ENCODE measurements around the gene TNFRSF1B.

TNFRSF1B gene

DNA sequence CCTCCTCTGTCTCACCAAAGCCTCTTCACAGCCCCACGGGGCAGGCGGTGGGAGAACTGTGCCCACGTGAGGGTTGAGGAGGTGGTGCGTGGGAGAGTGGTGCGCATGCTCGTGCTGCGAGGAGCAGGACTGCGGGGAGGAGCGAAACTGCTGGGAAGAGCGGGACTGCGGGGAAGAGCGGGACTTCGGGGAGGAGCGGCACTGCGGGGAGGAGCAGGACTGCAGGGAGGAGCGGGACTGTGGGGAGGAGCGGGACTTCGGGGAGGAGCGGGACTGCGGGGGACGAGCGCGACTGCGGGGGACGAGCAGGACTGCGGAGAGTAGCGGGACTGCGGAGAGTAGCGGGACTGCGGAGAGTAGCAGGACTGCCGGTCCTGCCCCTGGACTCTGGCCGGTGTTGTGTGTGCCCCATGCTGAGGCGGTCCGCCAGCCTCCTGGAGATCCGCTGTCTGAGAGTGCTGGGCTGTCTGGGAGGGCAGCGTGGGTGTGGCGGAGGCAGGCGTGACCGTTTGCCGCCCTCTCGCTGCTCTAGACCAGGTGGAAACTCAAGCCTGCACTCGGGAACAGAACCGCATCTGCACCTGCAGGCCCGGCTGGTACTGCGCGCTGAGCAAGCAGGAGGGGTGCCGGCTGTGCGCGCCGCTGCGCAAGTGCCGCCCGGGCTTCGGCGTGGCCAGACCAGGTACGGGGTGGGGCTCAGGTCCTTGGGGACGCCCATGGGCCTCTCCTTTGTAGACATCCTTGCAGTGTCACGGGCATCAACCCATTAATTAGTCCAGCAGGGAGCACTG, 24.6 kb downstream of the TNFRSF1B start:
- H3K4me3 ChIP-seq (ENCODE audit: low read depth, low read length), result no peak overlapping the region
- TF ChIP-seq, protein P1, sequence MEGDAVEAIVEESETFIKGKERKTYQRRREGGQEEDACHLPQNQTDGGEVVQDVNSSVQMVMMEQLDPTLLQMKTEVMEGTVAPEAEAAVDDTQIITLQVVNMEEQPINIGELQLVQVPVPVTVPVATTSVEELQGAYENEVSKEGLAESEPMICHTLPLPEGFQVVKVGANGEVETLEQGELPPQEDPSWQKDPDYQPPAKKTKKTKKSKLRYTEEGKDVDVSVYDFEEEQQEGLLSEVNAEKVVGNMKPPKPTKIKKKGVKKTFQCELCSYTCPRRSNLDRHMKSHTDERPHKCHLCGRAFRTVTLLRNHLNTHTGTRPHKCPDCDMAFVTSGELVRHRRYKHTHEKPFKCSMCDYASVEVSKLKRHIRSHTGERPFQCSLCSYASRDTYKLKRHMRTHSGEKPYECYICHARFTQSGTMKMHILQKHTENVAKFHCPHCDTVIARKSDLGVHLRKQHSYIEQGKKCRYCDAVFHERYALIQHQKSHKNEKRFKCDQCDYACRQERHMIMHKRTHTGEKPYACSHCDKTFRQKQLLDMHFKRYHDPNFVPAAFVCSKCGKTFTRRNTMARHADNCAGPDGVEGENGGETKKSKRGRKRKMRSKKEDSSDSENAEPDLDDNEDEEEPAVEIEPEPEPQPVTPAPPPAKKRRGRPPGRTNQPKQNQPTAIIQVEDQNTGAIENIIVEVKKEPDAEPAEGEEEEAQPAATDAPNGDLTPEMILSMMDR (IDR thresholded peaks at IDR 0.05; ENCODE audit: control insufficient read depth, extremely low read depth, insufficient read depth), result no peak
- no peak for DNase-seq (ENCODE audit: low read depth)

DNA sequence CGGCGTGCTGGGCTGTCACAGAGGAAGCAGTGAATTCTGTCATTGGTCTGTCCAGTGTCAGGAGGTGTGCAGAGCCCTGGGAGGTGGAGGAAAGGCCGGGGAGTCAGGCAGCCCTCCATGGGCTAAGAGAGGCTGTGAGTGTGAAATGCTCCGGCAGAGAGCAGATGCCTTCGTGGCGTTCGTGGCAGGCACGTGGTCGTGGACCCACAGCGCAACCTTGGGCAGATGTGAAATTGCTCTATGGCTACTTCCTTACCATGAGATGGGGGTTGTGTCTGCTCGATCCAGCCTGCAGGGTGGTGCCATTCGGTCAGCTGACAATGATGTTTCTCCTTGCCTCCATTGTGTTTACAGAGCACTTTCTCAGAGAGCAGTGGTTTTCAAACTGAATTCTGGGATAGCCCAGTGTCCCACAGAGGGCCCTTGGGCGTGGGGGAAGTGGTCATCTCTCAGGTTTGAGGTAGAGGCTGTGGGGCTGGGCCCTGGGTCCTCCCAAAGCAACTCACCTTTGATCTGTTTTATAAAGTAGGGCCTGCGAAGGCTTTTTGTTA, 27.9 kb downstream of the TNFRSF1B start:
- TF ChIP-seq, protein P1 (IDR thresholded peaks at IDR 0.05; ENCODE audit: control insufficient read depth, extremely low read depth, insufficient read depth), result no peak
- H3K4me3 ChIP-seq (ENCODE audit: low read depth, low read length), result no peak overlapping the region
- DNase-seq (ENCODE audit: low read depth), result no peak

DNA sequence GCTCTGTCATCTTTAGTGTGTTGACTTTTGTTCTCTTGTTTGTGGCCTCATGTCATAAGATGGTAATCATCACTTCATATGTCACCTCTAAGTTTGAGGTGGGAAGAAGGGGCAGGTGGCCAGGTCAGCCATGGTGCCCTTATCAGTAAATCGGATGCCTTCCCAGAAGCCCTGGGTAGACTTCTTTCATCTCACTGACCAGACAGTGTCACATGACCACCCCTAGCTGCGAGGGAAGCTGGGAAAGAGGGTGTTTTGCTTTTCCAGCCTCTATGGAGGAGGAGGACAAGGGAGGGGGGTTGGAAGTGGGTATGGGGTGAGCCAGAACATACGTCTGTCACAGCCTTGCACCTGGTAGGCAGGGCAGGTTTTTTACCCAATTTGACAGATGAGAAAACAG, 28.6 kb downstream of the TNFRSF1B start:
- TF ChIP-seq, protein P1 (IDR thresholded peaks at IDR 0.05; ENCODE audit: control insufficient read depth, extremely low read depth, insufficient read depth), result no peak
- no peak overlapping the region for H3K4me3 ChIP-seq (ENCODE audit: low read depth, low read length)
- DNase-seq (ENCODE audit: low read depth), result no peak

DNA sequence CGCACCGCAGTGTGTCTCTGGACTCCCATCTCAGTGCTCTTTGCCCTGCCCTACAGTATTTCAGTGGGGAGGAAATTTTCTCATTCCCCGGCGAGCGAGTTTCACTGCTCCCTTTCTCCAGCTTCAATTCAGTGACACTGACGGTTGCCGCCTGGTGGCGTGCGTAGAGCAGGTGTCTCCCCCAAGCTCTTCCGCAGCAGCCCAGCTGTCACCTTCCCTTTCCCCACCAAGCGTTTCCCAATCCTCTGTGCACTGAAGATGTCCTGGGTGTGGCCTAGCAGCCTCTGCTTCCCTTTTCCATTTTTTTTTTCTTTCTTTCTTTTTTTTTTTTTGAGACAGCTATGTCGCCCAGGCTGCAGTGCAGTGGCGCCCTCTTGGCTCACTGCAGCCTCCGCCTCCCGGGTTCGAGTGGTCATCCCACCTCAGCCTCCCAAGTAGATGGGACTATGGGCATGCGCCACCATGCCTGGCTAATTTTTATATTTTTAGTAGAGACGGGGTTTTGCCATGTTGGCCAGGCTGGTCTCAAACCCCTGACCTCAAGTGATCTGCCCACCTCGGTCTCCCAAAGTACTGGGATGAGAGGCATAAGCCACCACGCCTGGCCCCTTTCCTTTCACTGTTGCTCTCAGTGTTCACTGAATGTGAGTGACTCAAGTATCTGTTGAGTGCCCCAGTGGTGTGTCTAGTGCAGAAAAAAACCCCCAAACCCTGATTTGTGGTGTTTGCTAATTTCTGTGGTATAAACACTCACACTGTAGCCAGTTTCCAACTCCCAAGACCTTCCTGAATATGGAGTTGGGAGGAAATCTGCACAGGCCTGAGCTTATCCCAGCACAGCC, 30.1 kb downstream of the TNFRSF1B start:
- no peak overlapping the region for H3K4me3 ChIP-seq (ENCODE audit: low read depth, low read length)
- TF ChIP-seq, protein P1 (IDR thresholded peaks at IDR 0.05; ENCODE audit: control insufficient read depth, extremely low read depth, insufficient read depth), result no peak
- DNase-seq (ENCODE audit: low read depth), result no peak

DNA sequence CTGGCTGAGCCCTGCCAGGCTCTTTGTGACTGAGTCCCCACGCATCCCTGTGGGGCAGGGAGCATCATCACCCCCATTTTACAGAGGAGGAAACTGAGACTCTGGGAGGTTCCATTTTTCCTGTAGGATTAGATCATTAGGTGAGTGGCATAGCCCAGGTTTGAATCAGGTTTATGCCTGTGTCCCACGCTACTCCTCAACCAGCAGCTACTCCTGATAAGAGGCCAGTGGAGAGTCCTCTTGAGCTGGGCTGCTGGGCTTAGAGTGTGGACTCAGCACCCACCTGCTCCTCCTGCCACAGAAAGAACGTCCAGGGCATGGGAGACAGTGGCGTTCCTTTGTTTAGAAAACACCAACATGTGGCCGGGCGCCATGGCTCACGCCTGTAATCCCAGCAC, 30.7 kb downstream of the TNFRSF1B start:
- H3K4me3 ChIP-seq (ENCODE audit: low read depth, low read length), result no peak overlapping the region
- TF ChIP-seq, protein P1 (IDR thresholded peaks at IDR 0.05; ENCODE audit: control insufficient read depth, extremely low read depth, insufficient read depth), result no peak
- no peak for DNase-seq (ENCODE audit: low read depth)

DNA sequence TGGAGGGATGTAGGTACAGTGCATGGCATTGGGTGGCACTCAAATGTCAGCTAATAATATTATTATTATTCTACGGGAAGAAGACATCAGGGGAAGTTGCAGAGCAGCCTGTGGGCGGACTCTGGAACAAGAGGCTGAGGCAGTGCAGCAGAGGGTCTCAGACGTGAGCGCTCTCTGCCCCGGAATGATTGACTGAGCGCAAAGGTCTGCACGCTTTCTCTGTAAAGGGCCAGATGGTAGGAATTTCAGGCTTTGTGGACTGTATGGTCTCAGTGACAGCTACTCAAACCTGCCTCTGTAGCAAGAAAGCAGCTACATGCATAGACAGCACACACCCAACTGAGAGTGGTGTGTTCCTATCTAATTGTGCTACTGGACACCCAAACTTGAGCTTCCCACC, 33.4 kb downstream of the TNFRSF1B start:
- no peak overlapping the region for H3K4me3 ChIP-seq (ENCODE audit: low read depth, low read length)
- no peak for DNase-seq (ENCODE audit: low read depth)
- TF ChIP-seq, protein P1 (IDR thresholded peaks at IDR 0.05; ENCODE audit: control insufficient read depth, extremely low read depth, insufficient read depth), result no peak

All from LNCaP clone FGC (cell line).